ENCODE measurements around the gene NMNAT2. TPM values are rescaled to one million over a fixed set of nuclear protein-coding genes. Genes with fewer than 3 reads are reported as not detected.

NMNAT2 gene
- polyA plus RNA-seq, 3 donors: 0.22 to 0.43 TPM; not detected in 1

DNA sequence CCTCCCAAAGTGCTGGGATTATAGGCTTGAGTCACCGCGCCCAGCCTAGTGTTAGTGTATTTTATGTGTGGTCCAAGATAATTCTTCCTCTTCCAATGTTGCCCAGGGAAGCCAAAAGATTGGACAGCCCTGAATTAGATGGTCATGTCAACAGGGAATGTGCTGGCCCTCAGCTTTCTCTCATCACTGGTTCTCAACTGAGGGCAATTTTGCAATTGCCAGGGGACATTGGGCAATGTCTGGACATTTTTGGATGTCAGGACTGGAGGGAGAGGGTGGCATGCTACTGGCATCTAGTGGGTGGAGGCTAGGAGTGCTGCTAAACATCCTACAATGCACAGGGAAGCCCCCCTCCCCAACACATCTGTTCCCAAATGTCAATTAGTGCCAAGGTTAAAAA, 137.1 kb downstream of the NMNAT2 start:
- Histone ChIP-seq H3K27me3 (ENCODE audit: control insufficient read depth in 2 of 2, insufficient read depth in 2 of 2, low read length in 2 of 2) (no peaks in the 10 kb centered on the region), H3K4me3 (replicated peaks in 1 of 3; ENCODE audit: low read depth in 2 of 3, low read length in 3 of 3) (peak overlapping the region in 1 of 3 experiments; percentile 8), H3K9me3 (replicated peaks in 1 of 2; ENCODE audit: control insufficient read depth in 1 of 2, insufficient read depth in 1 of 2, low read length in 2 of 2) (no peaks in the 10 kb centered on the region), H3K27ac (ENCODE audit: low read depth in 1 of 2, low read length in 2 of 2) (peak overlapping the region; percentile 92 to 96), H3K36me3 (replicated peaks in 1 of 2; ENCODE audit: control insufficient read depth in 1 of 2, insufficient read depth in 2 of 2, low read length in 2 of 2) (no peaks in the 10 kb centered on the region), H3K79me2 (ENCODE audit: insufficient read depth, low read length) (no peaks in the 10 kb centered on the region), H4K20me1 (ENCODE audit: insufficient read depth, low read length) (no peaks in the 10 kb centered on the region), H2AFZ (ENCODE audit: insufficient read depth, low read depth, low read length, poor library complexity, severe bottlenecking) (no peak overlapping the region), H3K4me1 (ENCODE audit: control insufficient read depth in 1 of 2, insufficient read depth in 2 of 2, low read length in 2 of 2) (peaks cover 38 to 39% of the 10 kb centered on the region in 2 donors), H3K9ac (ENCODE audit: insufficient read depth, low read length, poor library complexity, severe bottlenecking) (no peak overlapping the region), H3K4me2 (replicated peaks; ENCODE audit: extremely low read depth, low read length, poor library complexity, severe bottlenecking) (peak overlapping the region; percentile 19)
- WGBS (ENCODE audit: insufficient coverage): no CpG with 5 or more reads among the region's 2 CpGs
- intact Hi-C loops (cut with micrococcal nuclease): loop anchor here (5.0 to 10.0 kb wide), 3 partner anchors 261 to 401 kb away; no protein-coding TSS in a partner anchor
- Mint-ChIP-seq H3K9me3 (peaks cover 0 to 2% (median 0%) of the 10 kb centered on the region in 7 donors), H3K27ac (peak overlapping the region; percentile 94 to 99 (median 98)), H3K36me3 (no peaks in the 10 kb centered on the region), H3K27me3 (ENCODE audit: low read depth in 3 of 3) (peaks cover 0 to 3% (median 2%) of the 10 kb centered on the region in 3 donors), H3K4me1 (peaks cover 38% of the 10 kb centered on the region), H3K4me3 (no peak overlapping the region)
- peak; percentile 57 to 70 (median 61) for DNase-seq
- TF ChIP-seq, protein P1, sequence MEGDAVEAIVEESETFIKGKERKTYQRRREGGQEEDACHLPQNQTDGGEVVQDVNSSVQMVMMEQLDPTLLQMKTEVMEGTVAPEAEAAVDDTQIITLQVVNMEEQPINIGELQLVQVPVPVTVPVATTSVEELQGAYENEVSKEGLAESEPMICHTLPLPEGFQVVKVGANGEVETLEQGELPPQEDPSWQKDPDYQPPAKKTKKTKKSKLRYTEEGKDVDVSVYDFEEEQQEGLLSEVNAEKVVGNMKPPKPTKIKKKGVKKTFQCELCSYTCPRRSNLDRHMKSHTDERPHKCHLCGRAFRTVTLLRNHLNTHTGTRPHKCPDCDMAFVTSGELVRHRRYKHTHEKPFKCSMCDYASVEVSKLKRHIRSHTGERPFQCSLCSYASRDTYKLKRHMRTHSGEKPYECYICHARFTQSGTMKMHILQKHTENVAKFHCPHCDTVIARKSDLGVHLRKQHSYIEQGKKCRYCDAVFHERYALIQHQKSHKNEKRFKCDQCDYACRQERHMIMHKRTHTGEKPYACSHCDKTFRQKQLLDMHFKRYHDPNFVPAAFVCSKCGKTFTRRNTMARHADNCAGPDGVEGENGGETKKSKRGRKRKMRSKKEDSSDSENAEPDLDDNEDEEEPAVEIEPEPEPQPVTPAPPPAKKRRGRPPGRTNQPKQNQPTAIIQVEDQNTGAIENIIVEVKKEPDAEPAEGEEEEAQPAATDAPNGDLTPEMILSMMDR (IDR thresholded peaks at IDR 0.05): no peak

DNA sequence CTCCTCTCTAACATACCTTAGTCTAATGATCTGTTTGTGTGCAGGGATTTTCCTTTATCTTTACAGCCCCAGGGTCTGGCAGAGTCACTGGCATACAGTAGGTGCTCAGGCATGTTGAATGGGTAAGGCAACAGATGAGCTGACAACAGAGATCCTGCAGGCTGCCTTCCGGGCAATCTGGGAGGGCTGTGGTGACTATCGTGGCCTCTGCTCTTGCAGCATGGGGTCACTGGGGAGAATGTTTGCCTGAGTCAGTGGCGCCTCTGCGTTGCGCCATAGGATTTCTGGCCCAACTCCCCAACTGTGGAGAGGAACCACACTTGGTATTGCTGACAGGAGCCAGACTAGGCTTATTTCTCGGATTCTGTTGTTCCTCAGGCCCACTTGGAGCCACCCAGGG, 138.3 kb downstream of the NMNAT2 start:
- Histone ChIP-seq H3K4me2 (replicated peaks; ENCODE audit: extremely low read depth, low read length, poor library complexity, severe bottlenecking) (peak overlapping the region; percentile 23), H3K9ac (ENCODE audit: insufficient read depth, low read length, poor library complexity, severe bottlenecking) (peak overlapping the region; percentile 68), H3K36me3 (replicated peaks in 1 of 2; ENCODE audit: control insufficient read depth in 1 of 2, insufficient read depth in 2 of 2, low read length in 2 of 2) (no peaks in the 10 kb centered on the region), H3K9me3 (replicated peaks in 1 of 2; ENCODE audit: control insufficient read depth in 1 of 2, insufficient read depth in 1 of 2, low read length in 2 of 2) (no peaks in the 10 kb centered on the region), H3K4me1 (ENCODE audit: control insufficient read depth in 1 of 2, insufficient read depth in 2 of 2, low read length in 2 of 2) (peaks cover 38 to 39% of the 10 kb centered on the region in 2 donors), H3K27me3 (ENCODE audit: control insufficient read depth in 2 of 2, insufficient read depth in 2 of 2, low read length in 2 of 2) (no peaks in the 10 kb centered on the region), H2AFZ (ENCODE audit: insufficient read depth, low read depth, low read length, poor library complexity, severe bottlenecking) (peak overlapping the region; percentile 64), H3K79me2 (ENCODE audit: insufficient read depth, low read length) (no peaks in the 10 kb centered on the region), H3K4me3 (replicated peaks in 1 of 3; ENCODE audit: low read depth in 2 of 3, low read length in 3 of 3) (peak overlapping the region in 1 of 3 experiments; percentile 21), H3K27ac (ENCODE audit: low read depth in 1 of 2, low read length in 2 of 2) (peak overlapping the region; percentile 92 to 96), H4K20me1 (ENCODE audit: insufficient read depth, low read length) (no peaks in the 10 kb centered on the region)
- H3K9me3 Mint-ChIP-seq: peaks cover 0 to 2% (median 0%) of the 10 kb centered on the region in 7 donors
- DNase-seq: peak; percentile 92 to 95 (median 94)
- peaks cover 0 to 3% (median 2%) of the 10 kb centered on the region in 3 donors for H3K27me3 Mint-ChIP-seq (ENCODE audit: low read depth in 3 of 3)
- intact Hi-C loops (cut with micrococcal nuclease): loop anchor here (5.0 to 10.0 kb wide), 3 partner anchors 262 to 402 kb away; no protein-coding TSS in a partner anchor
- no peaks in the 10 kb centered on the region for H3K36me3 Mint-ChIP-seq
- peaks cover 38% of the 10 kb centered on the region for H3K4me1 Mint-ChIP-seq
- H3K27ac Mint-ChIP-seq: peak overlapping the region; percentile 94 to 99 (median 98)
- 10% methylated on average over 6 of the region's 6 CpGs for WGBS (ENCODE audit: insufficient coverage)
- TF ChIP-seq, protein P1 (IDR thresholded peaks at IDR 0.05): no peak
- peak overlapping the region in 1 of 2 donors; percentile 71 for H3K4me3 Mint-ChIP-seq

Data from CD14-positive monocyte (primary cell).